ENCODE results near the gene SMLR1.

The SMLR1 gene

DNA sequence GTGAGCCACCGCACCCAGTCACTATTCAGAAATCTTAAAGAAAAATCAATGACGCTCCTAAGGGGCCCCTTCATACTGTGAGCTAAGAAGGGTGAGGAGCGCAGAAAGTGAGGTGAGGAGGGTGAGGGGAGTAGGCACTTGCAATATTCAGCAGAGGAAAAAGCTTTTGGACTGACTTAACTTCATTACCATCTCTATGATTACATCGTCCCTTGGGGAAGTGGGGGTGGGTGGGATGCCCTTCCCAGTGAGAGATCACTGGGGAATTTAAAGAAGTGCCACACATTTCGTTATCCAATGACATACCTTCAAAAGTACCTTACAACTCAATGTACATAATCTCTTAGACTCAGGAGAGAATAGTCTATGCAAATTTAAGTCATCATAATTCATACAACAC, 46.5 kb downstream of the SMLR1 start:
- FAIRE-seq, result no peak
- TF ChIP-seq POLR2A (IDR thresholded peaks at IDR 0.05; ENCODE audit: low read depth, low read length) (no peak), SPI1 (IDR thresholded peaks at IDR 0.05; ENCODE audit: low read depth, low read length) (no peak), PAX5 (IDR thresholded peaks at IDR 0.05; ENCODE audit: insufficient read depth, low read length, severe bottlenecking) (no peak)
- no peak for DNase-seq (ENCODE audit: insufficient read length, low spot score)

DNA sequence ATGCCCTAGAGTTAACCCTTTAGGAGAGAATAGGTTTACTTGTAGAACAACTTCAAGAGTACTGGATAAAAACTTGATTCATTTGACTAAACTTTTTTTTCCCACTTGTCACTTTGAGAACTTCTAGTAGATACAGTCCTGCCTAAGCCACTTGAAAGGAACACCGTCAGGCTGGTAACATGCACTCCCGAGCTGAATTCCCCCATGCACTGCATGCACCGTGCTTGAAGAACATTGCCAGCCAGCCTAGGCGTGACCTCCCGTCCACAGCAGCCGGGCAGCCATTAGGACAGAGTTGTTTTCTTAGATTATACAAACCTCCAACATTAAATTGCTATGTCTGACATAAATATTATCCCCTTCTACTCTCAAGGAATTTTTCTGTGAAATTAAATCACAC, 52.6 kb downstream of the SMLR1 start:
- no peak for DNase-seq (ENCODE audit: insufficient read length, low spot score)
- no peak for TF ChIP-seq POLR2A (IDR thresholded peaks at IDR 0.05; ENCODE audit: low read depth, low read length)
- TF ChIP-seq POLR2AphosphoS5 (IDR thresholded peaks at IDR 0.05; ENCODE audit: low read depth, low read length), result no peak
- no peak for TF ChIP-seq PAX5 (IDR thresholded peaks at IDR 0.05; ENCODE audit: insufficient read depth, low read length, severe bottlenecking)
- TF ChIP-seq POU2F2 (IDR thresholded peaks at IDR 0.05; ENCODE audit: low read depth, low read length), result no peak
- TF ChIP-seq SPI1 (IDR thresholded peaks at IDR 0.05; ENCODE audit: low read depth, low read length), result no peak
- TF ChIP-seq TAF1 (IDR thresholded peaks at IDR 0.05; ENCODE audit: low read depth, low read length), result no peak
- FAIRE-seq, result no peak

DNA sequence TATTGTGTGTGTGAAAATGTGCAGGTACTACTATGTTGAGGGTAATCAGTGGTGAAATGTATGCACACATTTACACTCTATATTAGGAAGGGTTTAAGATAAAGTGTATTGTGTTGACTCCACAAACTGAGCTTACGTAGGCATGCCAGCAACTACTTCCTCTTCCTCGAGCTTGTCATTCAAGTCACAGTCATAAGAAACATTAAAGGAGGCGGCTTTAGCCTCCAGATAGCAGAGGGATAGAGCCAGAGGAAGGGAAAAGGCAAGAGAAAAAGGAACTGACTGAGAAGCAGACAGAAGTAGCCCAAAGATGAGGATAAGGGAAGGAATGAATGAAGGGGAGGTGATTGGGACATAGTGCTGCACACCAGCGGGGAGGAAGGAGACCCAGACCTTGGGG, 55.2 kb downstream of the SMLR1 start:
- no peak for FAIRE-seq
- TF ChIP-seq POU2F2 (IDR thresholded peaks at IDR 0.05; ENCODE audit: low read depth, low read length) (no peak), POLR2AphosphoS5 (IDR thresholded peaks at IDR 0.05; ENCODE audit: low read depth, low read length) (no peak), TAF1 (IDR thresholded peaks at IDR 0.05; ENCODE audit: low read depth, low read length) (no peak), SPI1 (IDR thresholded peaks at IDR 0.05; ENCODE audit: low read depth, low read length) (no peak), PAX5 (IDR thresholded peaks at IDR 0.05; ENCODE audit: insufficient read depth, low read length, severe bottlenecking) (no peak), POLR2A (IDR thresholded peaks at IDR 0.05; ENCODE audit: low read depth, low read length) (no peak)

DNA sequence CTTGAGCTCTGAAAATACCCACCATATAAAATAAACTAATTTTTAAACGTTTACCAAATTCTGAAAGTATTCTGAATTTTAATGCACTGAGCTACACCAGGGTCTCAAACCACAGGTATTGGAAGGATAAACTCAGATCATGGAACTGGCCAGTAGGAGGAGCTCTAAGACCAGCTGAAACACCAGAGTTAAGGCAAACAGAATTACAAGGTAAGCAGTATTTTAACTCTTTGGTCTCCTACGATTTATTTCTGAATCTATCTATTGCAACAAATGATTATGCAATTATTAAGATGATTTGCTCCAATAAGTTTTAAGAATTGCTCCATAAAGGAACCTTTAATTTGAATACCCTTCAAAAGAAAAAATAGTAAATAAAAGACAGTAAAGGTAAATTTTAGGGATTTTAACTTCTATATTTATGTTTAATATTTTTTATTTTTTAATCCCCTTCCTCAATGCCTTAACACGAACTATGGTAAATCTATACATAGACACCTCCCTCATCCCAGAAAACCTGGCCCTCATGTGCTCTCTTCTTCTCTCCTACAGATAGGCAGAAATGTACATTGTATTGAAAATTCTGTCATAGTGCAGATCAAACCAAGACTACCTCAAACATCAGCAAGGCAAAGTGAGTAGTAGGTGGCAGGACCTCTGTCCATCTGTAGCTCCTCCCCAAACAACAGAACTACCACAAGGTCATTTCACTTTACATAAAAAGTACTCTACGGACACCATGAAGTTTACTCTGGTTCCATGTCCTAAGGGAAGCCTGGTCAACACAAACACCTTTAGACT, 58.4 kb downstream of the SMLR1 start:
- TF ChIP-seq POLR2A (IDR thresholded peaks at IDR 0.05; ENCODE audit: low read depth, low read length) (no peak), POLR2AphosphoS5 (IDR thresholded peaks at IDR 0.05; ENCODE audit: low read depth, low read length) (no peak), POU2F2 (IDR thresholded peaks at IDR 0.05; ENCODE audit: low read depth, low read length) (no peak), SPI1 (IDR thresholded peaks at IDR 0.05; ENCODE audit: low read depth, low read length) (no peak), PAX5 (IDR thresholded peaks at IDR 0.05; ENCODE audit: insufficient read depth, low read length, severe bottlenecking) (no peak), TAF1 (IDR thresholded peaks at IDR 0.05; ENCODE audit: low read depth, low read length) (no peak)
- DNase-seq (ENCODE audit: insufficient read length, low spot score) (peak; percentile 9), FAIRE-seq (peak; percentile 59)

More for the DNA sequence above, 55.2 kb downstream of the SMLR1 start:
- no peak for DNase-seq (ENCODE audit: insufficient read length, low spot score)
